ENCODE results near the gene SLC8A1.

GRCh38 chr2:40213619-40214018, 238.3 kb downstream of the SLC8A1 start:
- TF ChIP-seq CTCF (IDR thresholded peaks at IDR 0.05) = no peak
- TF ChIP-seq POLR2A (IDR thresholded peaks at IDR 0.05) = no peak
- no peak for TF ChIP-seq EP300 (IDR thresholded peaks at IDR 0.05)

Measured in tibial nerve (tissue), 4 donors.